Measurements from ENCODE around the gene RASGRF2.

The RASGRF2 gene

DNA sequence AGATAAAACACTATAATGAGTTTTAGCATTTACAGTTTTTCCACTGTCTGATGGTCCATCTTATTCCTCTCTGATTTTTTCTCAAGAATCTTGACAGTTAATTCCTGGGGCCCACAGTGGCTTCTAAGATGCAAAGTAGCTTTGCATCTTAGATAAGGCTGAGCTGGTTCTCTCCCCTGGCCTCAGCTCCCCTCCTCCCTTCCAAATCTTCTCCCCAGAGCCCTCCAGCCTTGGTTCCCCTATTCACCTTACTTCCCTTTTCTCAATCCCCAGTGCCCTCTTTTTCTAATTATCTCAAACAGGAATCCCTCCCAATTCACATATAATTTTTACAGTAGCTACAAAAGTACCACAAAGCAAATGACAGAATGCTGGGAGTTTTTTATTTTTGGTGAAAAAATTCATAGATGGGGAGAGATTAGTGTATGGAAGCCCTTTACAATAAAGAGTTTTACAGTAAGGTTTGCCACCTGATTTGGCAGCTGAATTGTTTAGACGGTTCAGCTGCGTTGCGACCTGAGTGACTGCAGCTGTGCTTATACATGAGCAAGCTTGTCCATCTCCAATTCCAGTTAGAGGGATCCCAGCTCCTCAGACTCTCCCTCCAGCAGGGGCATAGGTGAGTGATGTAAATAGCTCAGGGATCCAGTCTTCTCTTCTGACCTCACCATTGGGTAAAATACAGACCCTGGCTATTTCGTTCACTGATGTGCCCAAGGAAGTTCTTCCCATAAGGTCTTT, 221.6 kb downstream of the RASGRF2 start:
- DNase-seq: no peak

DNA sequence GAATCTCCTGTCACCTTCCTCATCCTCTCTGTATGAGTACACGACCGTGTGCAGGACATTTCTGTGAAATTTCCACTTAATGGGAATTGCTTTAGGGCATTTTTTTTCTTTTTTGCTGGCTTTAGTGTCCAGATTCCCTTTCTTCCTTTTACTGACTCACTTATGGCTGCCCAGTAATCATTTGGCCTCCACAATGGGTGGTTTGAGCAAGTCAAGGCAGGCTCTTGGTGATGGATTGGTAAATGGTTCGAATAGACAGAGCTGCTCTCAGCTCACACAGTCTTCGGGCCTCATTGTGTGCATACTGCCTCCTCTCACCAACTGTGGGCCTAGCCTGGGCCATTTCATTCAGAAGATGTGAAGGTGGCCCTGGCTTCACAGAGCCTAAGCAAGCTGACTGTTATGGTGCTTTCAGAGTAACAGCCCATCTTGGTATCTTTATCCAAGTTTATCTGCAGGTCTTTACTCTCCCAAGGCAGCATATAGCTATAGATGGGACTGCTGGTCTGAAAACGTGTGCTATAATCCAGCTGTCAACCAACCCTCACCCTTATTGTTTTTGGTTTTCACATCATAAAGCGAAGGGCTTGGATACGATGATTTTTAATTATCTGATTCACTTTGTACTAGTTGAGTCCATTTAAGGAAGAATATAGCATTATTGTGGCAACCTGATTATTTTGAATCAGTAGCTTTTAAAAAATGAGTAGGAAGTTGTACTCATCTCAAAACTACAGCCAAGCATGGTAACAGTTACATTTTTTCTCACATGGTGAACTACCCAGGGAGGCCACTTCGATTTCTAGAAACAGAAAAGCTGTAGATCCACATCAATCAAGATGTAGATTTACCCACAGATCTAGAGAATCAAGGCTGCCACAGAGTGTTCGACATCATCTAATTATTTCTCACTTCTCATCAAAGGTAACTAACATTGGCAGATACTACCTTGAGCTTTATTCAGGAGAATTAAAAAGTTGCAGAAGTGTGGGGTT, 222.5 kb downstream of the RASGRF2 start:
- DNase-seq: no peak

DNA sequence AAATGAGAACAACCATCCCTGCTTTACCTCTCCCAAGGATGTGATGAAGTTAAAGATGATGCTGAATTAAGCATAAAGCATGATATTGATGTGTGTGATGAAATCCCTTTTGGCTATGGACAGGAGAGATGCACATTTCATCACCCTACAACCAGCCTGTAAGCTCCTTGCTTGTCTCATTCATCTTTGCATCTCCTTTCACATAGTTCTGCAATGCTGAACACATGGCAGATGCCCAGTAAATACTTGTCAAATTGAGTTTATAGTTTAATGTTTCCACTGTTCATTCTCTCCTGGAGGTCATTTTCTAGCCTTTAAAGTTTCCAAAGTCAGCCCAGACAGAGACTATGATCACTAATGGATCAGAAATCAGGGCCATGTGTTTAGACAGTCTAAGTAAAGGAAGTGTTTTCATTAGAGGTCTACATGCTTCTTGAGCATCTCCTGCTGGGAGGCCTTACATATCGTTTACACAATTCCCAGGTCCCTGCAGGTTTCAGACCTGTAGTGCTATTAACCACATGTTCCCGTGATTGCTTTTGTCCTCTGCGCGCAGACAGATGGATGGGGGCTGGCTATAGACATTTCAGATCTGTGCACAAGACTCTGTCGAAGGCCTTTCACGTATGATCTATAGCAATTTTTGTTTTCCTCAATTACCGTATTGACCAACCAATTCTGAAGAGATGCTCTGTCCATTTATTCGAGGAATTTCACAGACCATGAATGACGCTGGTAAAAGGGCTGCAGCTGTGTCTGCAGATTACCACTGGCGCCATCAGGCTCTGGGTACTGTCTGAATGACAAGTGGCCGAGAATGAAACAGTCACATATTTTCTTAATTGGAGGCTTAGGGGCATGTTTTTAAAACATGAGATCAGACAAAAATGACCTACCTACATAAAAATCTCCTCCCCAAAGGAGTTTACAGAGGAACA, 223.9 kb downstream of the RASGRF2 start:
- DNase-seq: peak; percentile 19

DNA sequence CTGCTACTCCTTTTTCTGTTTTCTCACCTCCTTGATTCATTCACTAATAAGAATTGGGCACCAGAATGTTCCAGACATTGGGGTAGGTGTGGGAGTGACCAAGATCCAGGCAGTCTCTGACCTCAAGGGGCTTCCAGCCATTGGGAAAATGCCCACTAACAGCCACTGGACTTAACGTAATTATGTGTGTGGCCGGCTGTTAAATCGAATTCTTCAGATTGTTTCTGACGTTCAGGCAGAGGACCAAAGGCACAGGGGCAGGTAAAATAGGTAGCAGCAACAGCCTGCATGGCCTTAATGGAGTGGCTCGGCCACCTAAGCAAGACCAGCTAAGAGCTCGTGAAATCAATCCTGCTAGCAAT, 224.6 kb downstream of the RASGRF2 start:
- DNase-seq: no peak

DNA sequence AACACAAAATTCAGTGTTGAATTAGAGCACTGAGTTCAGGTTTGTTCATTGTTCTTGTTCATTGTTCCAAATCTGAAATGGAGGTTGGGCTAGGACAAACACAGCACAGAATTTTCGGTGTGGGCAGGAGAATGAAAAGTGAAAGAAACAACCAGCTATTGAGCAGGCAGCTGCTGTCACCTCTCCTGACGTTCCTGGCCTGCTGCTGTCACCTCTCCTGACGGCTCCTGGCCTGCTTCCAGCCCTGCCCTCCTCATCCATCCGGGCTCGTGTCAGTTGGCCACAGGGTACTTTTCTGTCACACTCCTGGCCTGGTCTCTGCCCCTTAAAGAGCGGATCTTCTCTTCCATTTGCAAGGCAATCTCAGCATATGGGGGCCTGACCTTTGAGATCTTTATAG, 227.7 kb downstream of the RASGRF2 start:
- peak; percentile 33 for DNase-seq

DNA sequence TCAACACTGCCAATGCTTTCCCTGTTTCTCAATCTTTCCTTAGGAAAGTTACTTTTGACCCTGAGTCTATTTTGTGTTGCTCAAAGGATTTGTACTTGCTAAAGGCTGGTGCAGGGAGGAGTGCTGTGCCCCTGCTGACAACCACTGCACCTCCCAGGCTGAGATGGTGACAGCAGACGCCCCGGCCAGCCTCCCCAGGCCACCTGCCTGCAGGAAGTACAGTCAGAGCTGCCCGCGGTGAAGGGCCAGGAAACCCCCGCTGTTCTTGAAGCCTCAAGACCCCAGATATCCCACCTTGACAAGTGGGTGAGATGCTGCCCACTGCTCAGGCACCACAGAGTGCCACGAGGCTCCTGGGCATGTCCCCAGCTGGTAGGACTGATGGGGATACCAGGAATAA, 228.8 kb downstream of the RASGRF2 start:
- DNase-seq: no peak

DNA sequence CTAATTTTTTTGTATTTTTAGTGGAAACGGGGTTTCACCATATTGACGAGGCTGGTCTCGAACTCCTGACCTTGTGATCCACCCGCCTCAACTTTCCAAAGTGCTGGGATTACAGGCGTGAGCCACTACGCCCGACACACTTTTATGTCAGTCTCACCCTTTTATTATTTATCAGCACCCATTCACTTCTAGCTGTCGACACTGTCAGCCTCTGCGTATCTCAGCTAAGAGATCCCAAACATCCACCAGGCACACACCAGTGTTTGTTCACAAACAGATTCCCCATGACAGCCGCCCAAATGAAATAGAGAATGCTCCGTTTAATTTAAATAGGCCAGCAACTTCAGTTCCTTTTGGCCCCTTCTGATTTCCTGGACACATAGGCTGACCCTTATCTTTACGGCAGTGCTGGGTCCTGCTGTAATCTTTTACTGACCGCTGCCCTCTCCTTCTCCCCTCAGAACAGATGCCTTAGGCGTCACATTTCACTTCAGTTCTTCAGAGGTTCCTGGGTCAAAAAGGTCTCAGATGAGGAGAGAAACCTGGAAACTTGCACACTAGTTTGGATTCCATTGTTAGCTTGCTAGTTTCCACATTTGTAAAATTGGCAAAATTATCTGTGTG, 229.8 kb downstream of the RASGRF2 start:
- DNase-seq: no peak

DNA sequence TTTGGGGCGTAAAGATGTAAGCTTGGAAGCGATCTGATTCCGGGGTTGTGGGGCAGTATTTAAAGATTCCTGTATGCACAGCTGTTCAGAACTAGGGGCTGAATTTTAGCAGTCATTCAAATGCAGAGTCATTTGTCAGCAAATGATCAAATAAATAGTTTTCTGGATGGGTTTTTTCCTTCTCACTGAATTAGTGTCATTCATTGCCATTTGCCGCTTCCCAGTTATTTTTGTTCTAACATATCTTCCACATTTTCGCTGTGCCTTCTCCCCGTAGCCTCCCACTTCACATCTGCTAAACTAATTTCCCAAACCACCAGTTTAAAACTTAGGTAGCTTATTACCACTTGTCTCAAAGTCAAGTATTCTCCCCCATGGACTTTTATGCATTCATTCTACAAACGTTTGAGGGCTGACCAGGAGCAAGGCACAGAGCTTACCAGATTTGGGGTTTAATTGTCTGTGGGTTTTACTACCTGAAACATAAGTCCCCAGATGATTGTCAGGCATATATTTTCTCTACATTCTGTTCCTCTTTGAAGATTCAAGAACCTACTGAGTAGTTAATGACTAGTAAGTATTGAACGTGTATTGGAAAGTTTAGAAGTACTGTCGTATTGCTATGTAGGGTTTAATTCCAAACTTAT, 231.7 kb downstream of the RASGRF2 start:
- no peak for DNase-seq

DNA sequence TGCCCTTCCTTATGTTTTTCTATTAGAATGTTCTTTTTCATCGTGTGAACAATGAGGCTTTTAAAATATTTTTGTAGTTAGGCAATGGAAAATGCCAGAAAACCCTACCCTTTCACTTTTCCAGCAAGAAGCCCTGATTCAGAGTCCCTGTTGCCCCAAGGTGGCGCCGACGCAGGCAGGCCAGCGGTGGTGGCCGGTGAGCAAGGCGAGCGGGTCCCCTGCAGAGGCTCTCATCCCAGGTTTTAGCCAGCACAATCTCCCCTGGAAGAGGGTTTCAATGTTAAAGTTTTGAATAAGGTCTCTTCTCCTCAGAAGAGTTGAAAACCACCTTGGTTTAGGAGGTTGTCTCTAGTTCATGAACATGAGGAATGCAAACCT, 232.2 kb downstream of the RASGRF2 start:
- DNase-seq: no peak

DNA sequence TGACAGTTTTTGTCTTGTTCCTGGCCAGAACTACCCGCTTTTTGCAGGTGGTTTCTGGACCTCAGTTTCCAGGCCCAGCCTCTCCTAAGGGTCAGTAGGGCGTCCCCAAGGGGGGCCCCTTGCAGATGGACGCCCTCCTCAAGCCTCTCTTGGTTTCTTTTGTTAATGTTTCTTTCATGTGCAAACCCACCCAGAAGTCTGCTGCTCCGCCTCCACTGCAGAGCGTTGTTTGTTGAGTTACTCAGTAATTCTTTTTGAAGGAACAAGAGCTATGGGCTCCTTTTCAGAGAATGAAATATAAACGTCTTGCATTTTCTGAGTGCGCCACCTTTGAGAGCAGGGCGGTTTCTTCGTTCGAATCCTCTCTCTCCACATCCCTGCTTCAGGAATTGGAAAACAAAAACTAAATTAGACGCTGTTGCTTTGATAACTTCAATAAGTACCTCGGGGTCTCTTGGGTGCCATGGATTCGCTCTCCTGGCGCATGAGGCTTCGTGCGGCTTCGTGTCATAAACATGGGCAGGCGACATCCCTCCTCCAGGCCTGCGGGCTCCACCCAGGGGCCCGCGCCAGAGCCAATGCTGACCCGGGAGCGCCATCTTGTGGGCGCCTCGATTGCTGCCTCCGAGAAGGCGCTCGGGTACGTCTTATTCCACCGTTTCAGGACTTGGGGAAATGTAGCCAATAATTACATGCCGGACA, 234.6 kb downstream of the RASGRF2 start:
- DNase-seq: no peak

DNA sequence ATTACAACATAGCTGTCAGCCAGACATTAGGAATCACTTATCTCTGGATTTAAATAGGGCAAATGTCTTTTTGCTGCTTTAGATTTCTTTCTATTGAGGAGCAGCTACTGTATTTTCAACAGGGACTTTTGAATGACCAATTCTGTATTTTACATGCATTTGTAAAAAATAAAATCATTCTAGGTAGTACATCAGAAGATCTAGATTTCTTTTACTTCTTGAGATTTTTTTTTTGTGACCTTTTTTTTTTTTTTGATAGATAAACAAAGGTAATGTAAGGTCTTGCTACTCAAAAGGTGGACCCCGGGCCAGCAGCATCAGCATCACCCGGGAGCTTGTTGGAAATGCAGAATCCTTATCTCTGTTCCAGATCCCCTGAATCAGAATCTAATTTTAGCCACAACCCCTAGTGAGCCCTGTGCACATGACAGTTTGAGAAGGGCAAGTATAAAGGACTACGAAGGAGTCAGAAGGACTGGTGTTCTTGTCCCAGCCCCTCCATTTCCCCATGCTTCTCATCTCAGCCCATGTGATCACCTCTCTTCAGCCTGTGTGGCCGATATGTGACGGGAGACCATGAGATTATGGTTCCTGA, 235.3 kb downstream of the RASGRF2 start:
- DNase-seq: no peak

DNA sequence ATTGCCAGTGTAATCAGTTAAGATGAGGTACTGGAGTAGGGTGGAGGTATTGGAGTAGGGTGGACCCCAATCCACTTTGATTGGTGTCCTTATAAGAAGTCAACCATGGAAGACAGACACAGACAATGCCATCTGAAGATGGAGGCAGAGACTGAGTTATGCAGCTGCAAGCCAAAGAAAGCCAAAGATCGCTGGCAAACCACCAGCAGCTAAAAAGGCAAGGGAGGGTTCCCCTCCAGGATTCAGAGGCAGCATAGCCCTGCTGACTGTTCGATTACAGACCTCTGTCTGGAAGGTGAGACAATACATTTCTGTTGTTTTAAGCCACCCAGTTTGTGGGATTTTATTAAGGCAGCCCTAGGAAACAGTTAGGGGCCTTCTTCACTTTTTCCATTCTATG, 242.5 kb downstream of the RASGRF2 start:
- DNase-seq: no peak

DNA sequence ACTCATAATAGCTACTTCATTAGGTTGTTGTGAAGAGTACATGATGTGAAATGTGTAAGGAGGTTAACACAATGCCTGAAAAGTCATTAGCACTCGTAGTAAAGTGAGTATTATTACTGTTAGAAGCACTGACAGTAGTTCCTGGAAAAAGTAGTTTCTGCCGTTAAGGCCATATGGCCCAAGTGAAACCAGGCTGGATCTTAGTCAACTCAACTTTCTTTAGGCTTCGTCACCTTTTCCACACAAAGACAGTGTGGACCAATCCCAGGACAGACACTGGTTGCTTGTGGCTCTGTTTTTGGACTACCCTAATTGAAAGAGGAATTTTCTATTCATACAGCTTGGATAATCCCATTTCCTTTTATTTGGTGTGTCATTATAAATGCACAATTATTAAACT, 243.6 kb downstream of the RASGRF2 start:
- no peak for DNase-seq

DNA sequence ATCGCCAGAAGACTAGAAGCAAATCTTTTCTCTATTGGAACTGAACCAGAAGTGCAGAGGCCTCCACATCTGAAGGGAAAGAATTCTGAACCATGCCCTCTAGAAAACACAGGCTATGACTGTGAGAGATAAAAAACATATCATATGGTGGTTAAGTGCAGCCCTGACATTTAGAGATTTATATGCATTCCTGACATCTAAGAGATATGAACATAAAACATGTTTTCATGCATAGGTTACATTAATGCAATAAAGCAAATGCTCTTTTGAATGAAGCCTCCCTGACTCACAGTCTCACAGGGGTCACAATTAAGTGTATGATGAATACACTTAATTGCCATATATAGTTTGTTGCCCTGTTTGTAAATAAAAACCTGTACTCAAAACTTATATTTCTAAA, 244.0 kb downstream of the RASGRF2 start:
- no peak for DNase-seq

DNA sequence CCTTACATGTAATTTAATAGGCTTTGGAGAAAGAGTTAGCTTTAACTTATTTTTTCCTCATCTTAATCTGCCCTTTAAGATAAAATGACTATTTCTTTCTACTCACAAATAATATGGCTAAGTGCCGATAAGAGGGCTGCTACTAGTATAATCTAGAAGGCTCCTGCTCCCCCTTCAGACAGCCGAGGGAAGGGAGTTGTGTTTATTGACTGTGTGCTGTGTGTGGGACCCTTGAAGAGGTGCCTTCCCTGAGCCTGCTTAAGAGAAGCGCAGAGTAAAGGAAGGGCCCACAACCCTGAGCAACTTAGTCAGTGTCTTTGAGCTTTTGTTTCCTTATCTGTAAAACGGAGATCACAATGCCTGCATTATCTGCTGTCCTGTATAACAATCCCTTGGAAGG, 244.9 kb downstream of the RASGRF2 start:
- no peak for DNase-seq

DNA sequence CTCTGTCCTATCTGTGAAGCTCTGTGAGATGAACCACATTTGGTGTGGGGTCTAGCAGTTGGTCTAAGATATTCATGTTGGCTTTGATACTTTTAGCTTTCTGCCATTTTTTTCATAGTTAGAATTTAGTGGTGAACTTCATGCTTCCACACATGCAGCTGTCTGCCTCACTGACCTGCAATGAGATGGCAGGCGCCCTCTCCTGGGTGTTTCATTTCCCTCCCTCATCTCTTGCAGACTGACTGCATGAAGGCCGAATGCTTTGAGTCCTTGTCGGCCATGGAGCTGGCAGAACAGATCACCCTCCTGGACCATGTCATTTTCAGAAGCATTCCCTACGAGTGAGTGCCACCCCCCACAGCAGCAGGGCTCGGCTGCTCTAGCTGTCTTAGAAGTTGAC, 246.8 kb downstream of the RASGRF2 start:
- no peak for DNase-seq

DNA sequence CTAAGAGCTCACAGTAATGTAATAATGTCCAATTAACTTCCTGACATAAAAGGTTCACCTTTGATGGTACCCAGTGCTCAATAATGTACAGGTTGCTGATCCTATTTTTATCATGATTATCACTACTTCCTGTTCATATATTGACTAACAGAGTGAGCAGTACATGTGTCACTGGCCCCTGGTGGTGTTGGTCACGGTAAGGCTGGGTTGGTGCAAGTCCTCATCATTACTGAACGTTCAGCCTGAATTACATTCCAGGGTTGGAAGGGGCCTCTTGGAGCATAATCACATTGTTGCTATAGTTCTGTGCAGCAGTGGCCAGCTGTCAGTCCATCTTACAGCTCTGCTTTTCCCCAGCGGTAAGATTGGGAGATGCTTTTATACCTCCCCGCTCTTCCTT, 248.7 kb downstream of the RASGRF2 start:
- DNase-seq: no peak

DNA sequence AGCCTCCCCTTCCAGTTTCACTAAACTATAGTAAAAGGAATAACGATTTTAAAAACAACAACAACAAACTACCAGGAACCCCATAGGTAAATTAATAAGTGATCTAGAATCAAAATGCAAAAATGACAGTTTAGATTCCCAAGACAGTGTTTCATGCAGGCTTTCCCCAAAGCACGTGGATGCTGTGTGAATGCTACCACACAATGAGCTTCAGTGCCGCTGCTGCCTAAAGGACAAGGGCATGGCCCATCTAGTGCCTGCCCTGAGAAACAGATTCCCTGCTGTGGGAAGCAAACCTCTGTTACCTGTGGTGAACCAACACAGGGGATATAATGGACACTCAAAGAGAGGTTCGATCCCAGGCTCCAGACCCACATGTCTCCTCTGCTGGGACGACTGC, 249.2 kb downstream of the RASGRF2 start:
- DNase-seq: no peak

DNA sequence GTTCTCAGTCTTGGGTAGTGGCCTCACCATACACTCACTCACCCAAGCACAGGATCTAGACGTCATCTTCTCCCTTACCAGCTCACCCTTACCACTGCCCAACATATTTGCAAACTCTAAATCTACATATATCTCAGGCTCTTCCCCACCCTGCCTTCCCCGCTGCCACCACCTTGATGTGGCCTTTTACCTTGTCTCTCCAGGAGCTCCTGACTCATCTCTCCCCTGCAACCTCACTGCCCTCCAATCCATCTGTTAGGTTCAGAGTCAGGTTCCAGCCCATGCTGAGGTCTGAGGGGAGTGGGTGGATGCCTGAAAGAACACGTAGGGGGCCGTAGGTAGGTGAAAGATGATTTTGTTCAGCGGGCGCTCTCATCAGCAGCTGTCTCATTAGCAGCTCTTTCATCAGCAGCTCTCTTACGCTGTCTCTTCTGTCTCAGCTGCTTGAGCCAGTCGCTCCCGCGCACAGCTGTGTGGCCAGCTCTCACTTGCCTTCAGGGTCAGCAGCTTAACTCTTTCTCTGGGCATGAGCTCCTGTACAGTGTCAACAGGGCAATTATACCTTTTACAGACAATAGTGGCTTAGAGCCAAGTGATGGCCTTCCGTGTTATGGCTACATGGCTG, 249.8 kb downstream of the RASGRF2 start:
- no peak for DNase-seq

DNA sequence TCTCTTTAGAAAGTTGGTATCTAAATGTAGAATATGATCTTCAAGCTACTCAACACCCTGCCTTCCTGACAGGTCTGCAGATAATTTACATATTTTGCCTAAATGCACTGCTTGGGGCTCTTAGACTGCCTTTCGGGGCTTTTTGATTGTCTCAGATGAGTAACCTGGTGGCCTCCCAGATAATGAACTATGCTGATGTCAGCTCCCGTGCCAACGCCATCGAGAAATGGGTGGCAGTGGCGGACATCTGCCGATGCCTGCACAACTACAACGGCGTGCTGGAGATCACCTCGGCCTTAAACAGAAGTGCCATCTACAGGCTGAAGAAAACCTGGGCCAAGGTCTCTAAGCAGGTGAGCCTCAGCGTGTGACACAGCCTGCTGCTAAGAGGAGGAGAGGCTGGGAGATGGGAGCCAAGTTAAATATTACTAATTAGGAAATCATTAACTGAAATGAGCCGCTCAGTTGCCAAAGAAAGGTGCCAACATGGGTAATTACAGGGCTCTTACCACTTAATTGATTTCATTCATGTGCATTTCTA, 252.1 kb downstream of the RASGRF2 start:
- peak; percentile 82 for DNase-seq
